Activated CD4-positive, alpha-beta T cell treated with anti-CD3 and anti-CD28 coated beads for 36 hours (primary cell): ENCODE measurements around the gene C1QTNF6. TPM values are rescaled to one million over a fixed set of nuclear protein-coding genes. Genes with fewer than 3 reads are reported as not detected.

Source experiments
- ATAC-seq: fragments of 200-7000 bp; cut with Tn5 transposase; one replicate; pipeline ENCODE4 v1.10.0; 2021; ENCODE audit warnings: mild to moderate bottlenecking, moderate library complexity
- CTCF ChIA-PET: fragments of 350-600 bp; sonication (Branson Sonifier 250); formaldehyde crosslinking; loops from one replicate; lab custom pipeline; 2021; ENCODE audit warnings: antibody characterized with exemption; lab: Charles Lee
- POLR2A ChIA-PET: fragments of 350-600 bp; sonication (Branson Sonifier 250); formaldehyde crosslinking; loops from one replicate; lab custom pipeline; 2021; ENCODE audit warnings: antibody characterized with exemption, inconsistent platforms; lab: Charles Lee
- DNase-seq: peaks from one replicate; pipeline ENCODE4 v3.0.0-alpha.2; 2020
- H3K27ac Mint-ChIP-seq: one replicate; pipeline ENCODE4 v1.8.0; 2021; ENCODE audit warnings: mixed read lengths
- H3K27me3 Mint-ChIP-seq: one replicate; pipeline ENCODE4 v1.8.0; 2021; ENCODE audit warnings: mixed read lengths
- H3K36me3 Mint-ChIP-seq: one replicate; pipeline ENCODE4 v1.8.0; 2021; ENCODE audit warnings: low read depth, mixed read lengths
- H3K4me1 Mint-ChIP-seq: one replicate; pipeline ENCODE4 v1.8.0; 2021; ENCODE audit warnings: mixed read lengths
- H3K4me3 Mint-ChIP-seq: one replicate; pipeline ENCODE4 v1.8.0; 2021; ENCODE audit warnings: mild to moderate bottlenecking, moderate library complexity, mixed read lengths
- H3K9me3 Mint-ChIP-seq: one replicate; pipeline ENCODE4 v1.8.0; 2021; ENCODE audit warnings: low read depth, mixed read lengths
- intact Hi-C, 2 experiments: fragments of 100-400 bp; cut with DNase I in 1 of 2; cut with micrococcal nuclease in 1 of 2; formaldehyde crosslinking; loops; one replicate each; pipeline versions ENCODE4 v1.14.2 to v1.15.1; 2022 to 2024; cut with DNase I, micrococcal nuclease
- total RNA-seq, 2 experiments: library from RNA; stranded (reverse); gene quantifications; one replicate each; pipeline ENCODE4 v1.2.3, GENCODE V29; 2021

C1QTNF6 gene
- total RNA-seq, 2 experiments from 2014 or later: 8.4 to 8.7 TPM

DNA sequence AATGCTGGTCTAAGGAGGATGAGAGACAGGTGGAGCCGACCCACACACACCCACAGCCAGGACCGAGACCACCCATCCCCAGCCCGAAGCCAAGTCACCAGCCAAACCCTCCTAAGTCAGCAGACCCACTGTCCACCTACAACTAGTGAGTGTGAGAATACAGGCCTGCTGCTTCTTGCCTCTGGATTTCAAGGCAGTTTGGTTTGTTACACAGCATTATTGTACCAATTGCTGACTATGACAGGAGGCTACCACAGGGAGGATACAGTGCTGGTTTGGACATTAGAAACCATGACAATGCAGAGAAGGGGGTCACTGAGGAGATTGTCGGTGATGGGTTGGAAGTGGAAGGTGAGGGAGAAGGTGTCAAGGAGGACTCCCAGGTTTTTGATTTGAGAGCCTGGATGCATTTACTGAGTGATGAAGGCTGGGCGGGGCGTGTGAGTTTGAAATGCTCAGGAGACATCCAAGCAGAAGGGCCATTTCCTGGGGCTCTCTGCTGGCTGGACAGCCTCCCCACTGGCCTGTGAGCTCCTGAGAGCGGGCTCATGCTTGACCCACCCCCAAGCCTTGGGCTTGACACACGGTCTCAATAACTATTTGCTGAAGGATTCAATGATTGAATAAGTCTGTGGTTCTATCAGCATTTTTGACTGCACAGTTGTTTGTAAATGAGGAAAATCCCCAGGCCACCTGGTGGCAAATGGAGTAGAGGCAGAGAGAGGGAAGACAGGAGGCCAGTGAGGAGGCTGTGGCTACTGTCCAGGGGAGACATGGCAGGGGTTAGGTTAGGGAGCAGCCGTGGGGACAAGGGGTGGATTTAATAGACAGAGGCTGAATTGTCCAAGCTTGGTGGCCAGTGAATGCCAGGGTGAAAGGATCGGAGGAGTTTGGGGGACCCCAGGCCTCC is 33.6 kb upstream of the C1QTNF6 start:
- H3K27ac Mint-ChIP-seq: peak overlapping the region; percentile 94
- H3K4me3 Mint-ChIP-seq: peak overlapping the region; percentile 34
- no peak for ATAC-seq
- peaks cover 15% of the 10 kb centered on the region for H3K9me3 Mint-ChIP-seq
- H3K27me3 Mint-ChIP-seq: no peaks in the 10 kb centered on the region
- ChIA-PET POLR2A (interaction anchor here (1.2 to 1.7 kb wide), 5 partner anchors 10 to 100 kb away, joined by 3 to 13 read pairs (median 4); no protein-coding TSS in a partner anchor), CTCF (interaction anchor here (0.9 to 6.3 kb wide), 7 partner anchors 9 to 49 kb away, joined by 3 to 37 read pairs (median 5); partner anchors contain the start of gene RAC2)
- H3K4me1 Mint-ChIP-seq: peaks cover 95% of the 10 kb centered on the region
- intact Hi-C loops: loop anchor here in 1 of 2 experiments (1.0 kb wide), 1 partner anchor 9 kb away; no protein-coding TSS in a partner anchor
- DNase-seq: peak; percentile 51
- H3K36me3 Mint-ChIP-seq: peaks cover 90% of the 10 kb centered on the region

DNA sequence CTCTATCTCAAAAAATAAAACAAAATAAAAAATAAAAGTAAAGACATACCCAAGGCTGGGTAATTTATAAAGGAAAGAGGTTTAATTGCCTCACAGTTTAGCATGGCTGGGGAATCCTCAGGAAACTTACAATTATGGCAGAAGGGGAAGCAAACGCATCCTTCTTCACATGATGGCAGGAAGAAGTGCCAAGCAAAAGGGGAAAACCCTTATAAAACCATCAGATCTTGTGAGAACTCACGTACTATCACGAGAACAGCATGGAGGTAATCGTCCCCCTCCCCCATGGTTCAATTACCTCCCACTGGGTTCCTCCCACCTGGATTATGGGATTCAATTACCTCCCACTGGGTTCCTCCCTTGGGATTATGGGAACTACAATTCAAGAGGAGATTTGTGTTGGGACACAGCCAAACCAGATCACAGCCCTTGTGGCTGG is 32.5 kb upstream of the C1QTNF6 start:
- Mint-ChIP-seq H3K9me3 (peaks cover 15% of the 10 kb centered on the region), H3K4me3 (peak overlapping the region; percentile 78), H3K27me3 (no peaks in the 10 kb centered on the region), H3K27ac (peak overlapping the region; percentile 94), H3K4me1 (peaks cover 94% of the 10 kb centered on the region), H3K36me3 (peaks cover 86% of the 10 kb centered on the region)
- DNase-seq: peak; percentile 54
- ChIA-PET POLR2A (no interaction called here), CTCF (interaction anchor here (1.0 to 6.3 kb wide), 5 partner anchors 10 to 58 kb away, joined by 3 to 37 read pairs (median 13); partner anchors contain the start of gene RAC2)
- intact Hi-C loops: no loop called here
- ATAC-seq: no peak

DNA sequence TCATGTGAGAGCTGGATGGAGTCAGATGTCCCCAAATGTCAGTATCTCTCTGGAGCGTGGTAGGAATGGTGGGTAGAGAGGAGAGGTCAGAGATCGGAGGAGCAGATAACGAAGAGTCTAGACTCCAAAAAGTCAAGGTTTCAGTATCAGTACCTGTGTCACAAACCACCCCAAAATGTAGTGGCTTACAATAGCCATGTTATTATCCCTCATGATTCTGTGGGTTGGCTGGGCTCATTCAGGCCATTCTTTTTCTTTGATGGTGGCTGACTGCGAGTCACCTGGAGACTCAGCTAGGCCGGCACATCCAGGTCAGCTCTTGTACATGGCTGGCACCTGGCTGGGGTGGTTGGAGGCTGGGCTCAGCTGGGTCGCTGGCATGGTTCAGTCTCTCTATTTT is 31.5 kb upstream of the C1QTNF6 start:
- ATAC-seq (peak; percentile 8), DNase-seq (no peak)
- Mint-ChIP-seq H3K27me3 (no peaks in the 10 kb centered on the region), H3K27ac (peak overlapping the region; percentile 94), H3K9me3 (peaks cover 13% of the 10 kb centered on the region), H3K4me1 (peaks cover 85% of the 10 kb centered on the region), H3K36me3 (peaks cover 78% of the 10 kb centered on the region), H3K4me3 (peak overlapping the region; percentile 78)
- POLR2A ChIA-PET: interaction anchor here (0.6 to 1.8 kb wide), 6 partner anchors 10 to 857 kb away, joined by 3 to 11 read pairs (median 6); partner anchors contain the start of gene IL2RB
- intact Hi-C loops: loop anchor here (1.0 to 2.0 kb wide), 9 partner anchors 11 to 97 kb away; no protein-coding TSS in a partner anchor
- CTCF ChIA-PET: interaction anchor here (1.0 to 6.3 kb wide), 7 partner anchors 11 to 57 kb away, joined by 3 to 37 read pairs (median 4); partner anchors contain the start of gene RAC2

DNA sequence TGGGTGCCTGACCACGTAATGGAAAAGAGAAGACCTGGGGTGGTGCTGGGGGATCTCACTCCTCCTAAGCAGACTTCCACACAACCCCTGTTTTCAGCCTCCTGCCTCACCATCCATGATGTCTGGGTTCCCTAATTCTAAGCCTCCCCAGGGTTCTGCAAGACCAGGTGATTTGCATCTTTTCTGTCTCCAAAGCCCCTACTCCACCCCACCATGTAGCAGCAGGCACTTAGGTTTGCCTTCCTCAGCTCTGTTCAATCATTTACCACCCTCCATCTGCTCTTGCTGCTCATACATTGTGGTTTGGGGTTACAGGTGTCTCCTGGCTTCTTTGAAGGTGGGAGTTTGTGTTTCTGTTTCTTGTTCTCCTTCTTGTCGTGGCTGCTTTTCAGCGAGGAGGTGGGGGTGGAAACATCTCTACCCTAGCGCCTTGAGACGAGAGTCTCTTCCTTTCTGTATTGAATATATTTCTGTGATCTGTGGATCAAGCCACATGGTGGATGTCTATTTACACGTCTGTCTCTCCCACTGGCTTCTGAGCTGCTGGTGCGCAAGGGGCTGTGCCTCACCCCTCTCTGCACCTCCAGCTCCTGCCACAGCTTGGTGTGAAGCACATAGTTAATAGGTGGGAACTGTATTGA is 30.8 kb upstream of the C1QTNF6 start:
- intact Hi-C loops: loop anchor here (1.0 to 2.0 kb wide), 9 partner anchors 11 to 97 kb away; no protein-coding TSS in a partner anchor
- peak overlapping the region; percentile 94 for H3K27ac Mint-ChIP-seq
- peaks cover 73% of the 10 kb centered on the region for H3K36me3 Mint-ChIP-seq
- ChIA-PET CTCF (interaction anchor here (0.7 to 6.3 kb wide), 11 partner anchors 10 to 142 kb away, joined by 3 to 37 read pairs (median 4); partner anchors contain the start of gene RAC2), POLR2A (interaction anchor here (0.9 to 1.8 kb wide), 6 partner anchors 10 to 69 kb away, joined by 3 to 11 read pairs (median 6); partner anchors contain the start of gene IL2RB)
- DNase-seq: peak; percentile 83
- peak overlapping the region; percentile 78 for H3K4me3 Mint-ChIP-seq
- H3K27me3 Mint-ChIP-seq: no peaks in the 10 kb centered on the region
- H3K4me1 Mint-ChIP-seq: peaks cover 79% of the 10 kb centered on the region
- peak; percentile 68 for ATAC-seq
- H3K9me3 Mint-ChIP-seq: peaks cover 9% of the 10 kb centered on the region

DNA sequence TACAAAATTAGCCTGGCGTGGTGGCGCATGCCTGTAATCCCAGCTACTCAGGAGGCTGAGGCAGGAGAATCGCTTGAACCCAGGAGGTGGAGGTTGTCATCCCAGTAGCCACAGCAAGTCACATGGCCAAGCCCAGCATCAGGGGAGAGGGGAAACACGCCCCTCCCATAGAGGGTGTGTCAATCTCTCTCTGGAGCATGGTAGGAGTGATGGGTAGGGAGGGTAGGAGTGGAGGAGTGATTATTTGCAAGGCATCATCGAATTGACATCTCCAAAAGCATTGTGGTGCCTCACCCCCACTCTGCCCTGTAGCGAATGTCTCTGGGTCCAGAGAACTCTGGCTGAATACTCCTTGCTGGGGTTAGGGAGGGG is 30.3 kb upstream of the C1QTNF6 start:
- Mint-ChIP-seq H3K27ac (peak overlapping the region; percentile 94), H3K27me3 (no peaks in the 10 kb centered on the region), H3K4me1 (peaks cover 74% of the 10 kb centered on the region), H3K4me3 (peak overlapping the region; percentile 78), H3K36me3 (peaks cover 68% of the 10 kb centered on the region), H3K9me3 (peaks cover 9% of the 10 kb centered on the region)
- ChIA-PET CTCF (interaction anchor here (1.0 to 6.3 kb wide), 7 partner anchors 11 to 56 kb away, joined by 3 to 37 read pairs (median 8); partner anchors contain the start of gene RAC2), POLR2A (interaction anchor here (0.9 to 1.8 kb wide), 5 partner anchors 10 to 69 kb away, joined by 3 to 7 read pairs (median 5); partner anchors contain the start of gene IL2RB)
- DNase-seq (peak; percentile 54), ATAC-seq (peak; percentile 10)
- intact Hi-C loops: loop anchor here in 1 of 2 experiments (2.0 kb wide), 4 partner anchors 20 to 96 kb away; no protein-coding TSS in a partner anchor

DNA sequence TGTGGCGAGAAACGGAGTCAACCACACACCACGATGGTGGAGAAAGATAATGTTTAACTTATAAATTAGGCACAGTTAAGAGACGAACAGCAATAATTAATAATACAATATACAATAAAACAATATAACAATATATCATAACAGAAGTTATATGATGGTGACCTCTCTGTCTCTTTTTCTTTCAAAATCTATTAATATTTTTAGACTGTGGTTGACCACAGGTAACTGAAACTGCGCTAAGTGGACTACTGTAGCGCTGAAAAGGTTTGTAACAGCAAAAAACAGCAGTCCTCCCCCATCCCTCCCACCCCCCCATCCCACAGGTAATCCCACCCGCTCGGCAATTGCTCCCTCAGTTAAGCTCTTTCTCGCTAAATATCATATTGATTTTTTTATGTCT is 27.8 kb upstream of the C1QTNF6 start:
- Mint-ChIP-seq H3K27me3 (no peaks in the 10 kb centered on the region), H3K4me3 (no peak overlapping the region), H3K36me3 (peaks cover 47% of the 10 kb centered on the region), H3K4me1 (peaks cover 62% of the 10 kb centered on the region), H3K27ac (peak overlapping the region; percentile 53), H3K9me3 (peaks cover 2% of the 10 kb centered on the region)
- ChIA-PET POLR2A (interaction anchor here (0.7 kb wide), 1 partner anchor 180 kb away, joined by 4 read pairs; no protein-coding TSS in a partner anchor), CTCF (interaction anchor here (0.8 to 6.3 kb wide), 11 partner anchors 10 to 239 kb away, joined by 3 to 37 read pairs (median 4); partner anchors contain the start of genes RAC2 and TST)
- no peak for DNase-seq
- no peak for ATAC-seq
- intact Hi-C loops: no loop called here

DNA sequence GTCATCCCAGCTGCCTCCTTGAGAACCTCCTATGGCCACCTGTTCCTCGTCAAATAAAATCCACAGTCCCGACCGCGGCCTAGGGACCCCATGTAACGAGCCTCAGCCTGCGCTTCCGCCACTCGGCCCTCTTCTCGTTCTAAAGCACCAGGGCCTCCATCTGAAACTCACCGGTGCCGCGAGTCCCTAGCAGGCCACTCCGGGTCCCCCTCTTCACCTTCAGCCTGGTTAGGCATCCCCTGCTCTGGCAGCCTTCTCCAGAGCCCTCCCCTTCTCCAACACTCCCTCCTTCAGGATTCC is 26.6 kb upstream of the C1QTNF6 start:
- Mint-ChIP-seq H3K27ac (no peak overlapping the region), H3K27me3 (no peaks in the 10 kb centered on the region), H3K36me3 (peaks cover 37% of the 10 kb centered on the region), H3K9me3 (peaks cover 2% of the 10 kb centered on the region), H3K4me3 (no peak overlapping the region), H3K4me1 (peaks cover 56% of the 10 kb centered on the region)
- DNase-seq: peak; percentile 3
- no peak for ATAC-seq
- CTCF ChIA-PET: interaction anchor here (0.7 kb wide), 2 partner anchors 11 to 236 kb away, joined by 3 read pairs; no protein-coding TSS in a partner anchor
- POLR2A ChIA-PET: interaction anchor here (0.7 kb wide), 1 partner anchor 68 kb away, joined by 4 read pairs; no protein-coding TSS in a partner anchor
- intact Hi-C loops: no loop called here

DNA sequence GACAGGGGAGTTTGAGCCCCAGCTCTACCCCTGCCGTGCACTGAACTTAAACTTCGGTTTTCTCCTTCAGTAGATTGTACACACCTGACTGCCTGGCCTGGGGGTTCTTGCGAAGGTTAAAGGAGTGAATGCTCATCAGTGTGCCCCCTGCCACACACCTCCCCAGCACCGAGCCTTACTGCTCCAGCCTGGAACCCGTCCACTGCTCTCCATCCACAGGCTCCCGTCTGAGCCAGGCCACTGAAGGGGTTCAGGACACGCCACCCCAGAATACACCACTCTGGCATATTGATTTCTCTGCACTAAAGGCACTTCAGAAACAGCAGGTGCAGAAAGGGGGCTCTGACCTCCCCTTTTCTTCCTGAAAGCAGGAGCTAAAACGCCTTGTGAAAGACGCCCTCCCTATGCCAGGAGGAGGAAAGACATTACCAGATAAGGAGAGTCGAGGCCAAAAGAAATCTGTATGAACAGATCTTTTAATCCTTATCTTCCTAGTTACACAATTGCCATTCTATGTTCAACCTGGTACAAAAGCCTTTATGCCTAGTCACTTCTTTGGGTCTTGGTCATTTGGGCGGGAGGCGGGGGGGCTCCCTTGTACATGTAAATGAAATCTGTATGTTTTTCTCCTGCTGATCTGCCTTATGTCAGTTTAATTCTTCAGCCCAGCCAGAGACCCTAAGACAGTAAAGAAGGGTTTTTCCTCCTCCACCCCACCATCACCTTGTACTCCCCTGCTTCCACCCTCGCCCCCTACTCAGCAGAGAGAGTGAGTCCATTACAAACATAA is 26.1 kb upstream of the C1QTNF6 start:
- H3K36me3 Mint-ChIP-seq: peaks cover 32% of the 10 kb centered on the region
- H3K4me1 Mint-ChIP-seq: peaks cover 51% of the 10 kb centered on the region
- no peak overlapping the region for H3K4me3 Mint-ChIP-seq
- ChIA-PET POLR2A (no interaction called here), CTCF (interaction anchor here (0.7 to 0.8 kb wide), 3 partner anchors 10 to 236 kb away, joined by 3 read pairs; no protein-coding TSS in a partner anchor)
- intact Hi-C loops: no loop called here
- no peak overlapping the region for H3K27ac Mint-ChIP-seq
- no peaks in the 10 kb centered on the region for H3K27me3 Mint-ChIP-seq
- DNase-seq: peak; percentile 8
- peaks cover 2% of the 10 kb centered on the region for H3K9me3 Mint-ChIP-seq
- no peak for ATAC-seq

DNA sequence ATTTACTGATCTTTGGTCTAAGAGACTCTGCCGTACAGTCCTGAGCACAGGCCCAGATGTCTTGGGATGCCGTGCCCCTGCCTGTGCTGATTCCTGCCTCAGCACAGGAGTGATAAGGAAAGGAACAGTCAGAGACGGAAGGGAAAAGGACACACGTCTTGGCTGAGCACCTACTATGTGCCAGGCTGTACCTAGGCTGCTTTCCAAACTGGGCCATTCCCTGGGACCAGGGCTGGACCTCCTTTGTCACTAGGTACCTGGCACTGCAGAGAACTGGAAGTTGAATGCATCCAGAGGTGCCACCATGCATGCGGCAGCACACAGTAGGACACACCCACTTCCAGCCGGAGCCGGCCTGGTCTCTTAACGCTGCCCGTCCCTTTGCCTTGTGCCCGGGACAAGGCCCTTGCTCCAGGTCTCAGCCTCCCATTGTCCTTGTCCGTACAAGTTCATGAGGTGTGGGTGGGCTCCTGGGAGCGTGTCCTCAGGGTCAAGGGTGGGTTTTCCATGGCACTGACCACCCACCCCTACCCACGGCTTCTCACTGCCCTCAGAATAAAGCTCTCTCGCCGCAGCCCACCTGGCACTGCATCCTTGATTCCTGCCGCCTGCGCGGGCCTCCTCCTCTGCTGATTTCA is 25.3 kb upstream of the C1QTNF6 start:
- H3K27ac Mint-ChIP-seq: peak overlapping the region; percentile 13
- CTCF ChIA-PET: interaction anchor here (0.8 kb wide), 1 partner anchor 11 kb away, joined by 3 read pairs; no protein-coding TSS in a partner anchor
- H3K4me3 Mint-ChIP-seq: no peak overlapping the region
- H3K36me3 Mint-ChIP-seq: peaks cover 27% of the 10 kb centered on the region
- no peaks in the 10 kb centered on the region for H3K27me3 Mint-ChIP-seq
- ATAC-seq: no peak
- intact Hi-C loops: no loop called here
- POLR2A ChIA-PET: no interaction called here
- H3K4me1 Mint-ChIP-seq: peaks cover 51% of the 10 kb centered on the region
- peaks cover 2% of the 10 kb centered on the region for H3K9me3 Mint-ChIP-seq
- DNase-seq: peak; percentile 3
